A673 (cell line): ENCODE data around the gene LONRF3. TPM values are rescaled to one million over a fixed set of nuclear protein-coding genes. Genes with fewer than 3 reads are reported as not detected.

Source experiments
- BruUV-seq: library from RNA; stranded (reverse); fragments of 400-500 nt; replicated peaks from 2 replicates; lab custom pipeline; 2021; lab: Mats Ljungman, UMichigan
- CTCF ChIA-PET: fragments of 300-600 bp; sonication (Branson Sonifier 250); formaldehyde crosslinking; loops from one replicate; lab custom pipeline; 2022; ENCODE audit warnings: antibody characterized with exemption; lab: Charles Lee
- POLR2A ChIA-PET: fragments of 300-600 bp; sonication (Branson Sonifier 250); formaldehyde crosslinking; loops from one replicate; lab custom pipeline; 2022; ENCODE audit warnings: antibody characterized with exemption; ENCODE audit not compliant: low non-redundant PET; lab: Charles Lee
- DNase-seq: peaks from one replicate; pipeline ENCODE4 v3.0.0-alpha.2; 2015; ENCODE audit warnings: low spot score
- H3K27ac ChIP-seq: fragments of 200-600 bp; sonication (generic); 2 replicates; pipeline ENCODE4 v1.5.1; 2016; ENCODE audit warnings: mixed run types, low read depth, mild to moderate bottlenecking, mixed read lengths, antibody characterized with exemption, low read length; ENCODE audit not compliant: poor library complexity, severe bottlenecking
- H3K27me3 ChIP-seq: fragments of 200-600 bp; sonication (generic); replicated peaks from 2 replicates; pipeline ENCODE4 v1.6.1; 2017; ENCODE audit warnings: mixed run types, low read depth, mild to moderate bottlenecking, mixed read lengths, antibody characterized with exemption, low read length; ENCODE audit not compliant: insufficient read depth, poor library complexity
- H3K36me3 ChIP-seq: fragments of 200-600 bp; sonication (generic); 2 replicates; pipeline ENCODE4 v1.6.1; 2016; ENCODE audit warnings: mixed run types, mild to moderate bottlenecking, mixed read lengths, antibody characterized with exemption, low read length; ENCODE audit not compliant: insufficient read depth, poor library complexity, severe bottlenecking
- H3K4me1 ChIP-seq: fragments of 200-600 bp; sonication (generic); 2 replicates; pipeline ENCODE4 v1.6.1; 2017; ENCODE audit warnings: mixed run types, mild to moderate bottlenecking, mixed read lengths, antibody characterized with exemption, low read length; ENCODE audit not compliant: insufficient read depth, poor library complexity, severe bottlenecking
- H3K4me3 ChIP-seq: fragments of 200-600 bp; sonication (generic); 2 replicates; pipeline ENCODE4 v1.5.1; 2016; ENCODE audit warnings: low read depth, mixed run types, mild to moderate bottlenecking, mixed read lengths, low read length; ENCODE audit not compliant: poor library complexity, severe bottlenecking
- H3K9me3 ChIP-seq: fragments of 200-600 bp; sonication (generic); 2 replicates; pipeline ENCODE4 v1.6.1; 2016; ENCODE audit warnings: mixed run types, low read depth, mild to moderate bottlenecking, mixed read lengths, antibody characterized with exemption, low read length; ENCODE audit not compliant: poor library complexity, severe bottlenecking
- EZH2 ChIP-seq: fragments of 200-600 bp; sonication (generic); IDR thresholded peaks from 2 replicates; pipeline ENCODE4 v1.6.1; 2017; ENCODE audit warnings: borderline replicate concordance, low read depth, mild to moderate bottlenecking, mixed read lengths, antibody characterized with exemption, low read length; ENCODE audit not compliant: poor library complexity, severe bottlenecking
- intact Hi-C: fragments of 100-400 bp; cut with micrococcal nuclease; formaldehyde crosslinking; loops from one replicate; pipeline ENCODE4 v1.10.0; 2022; ENCODE audit not compliant: unreplicated experiment
- total RNA-seq: library from RNA; stranded (reverse); gene quantifications from 2 replicates; pipeline ENCODE4 v1.2.3, GENCODE V29; 2021
- TF ChIP-seq, protein P1 (sequence below): fragments of 300-800, 200-600 bp; sonication (generic); conservative IDR thresholded peaks from 2 replicates; pipeline ENCODE4 v1.5.1; 2017; ENCODE audit warnings: low read depth, mild to moderate bottlenecking, antibody characterized with exemption, low read length, moderate library complexity, mixed read lengths

LONRF3 gene
- total RNA-seq, 1 experiment from 2014 or later = 0.11 TPM

DNA sequence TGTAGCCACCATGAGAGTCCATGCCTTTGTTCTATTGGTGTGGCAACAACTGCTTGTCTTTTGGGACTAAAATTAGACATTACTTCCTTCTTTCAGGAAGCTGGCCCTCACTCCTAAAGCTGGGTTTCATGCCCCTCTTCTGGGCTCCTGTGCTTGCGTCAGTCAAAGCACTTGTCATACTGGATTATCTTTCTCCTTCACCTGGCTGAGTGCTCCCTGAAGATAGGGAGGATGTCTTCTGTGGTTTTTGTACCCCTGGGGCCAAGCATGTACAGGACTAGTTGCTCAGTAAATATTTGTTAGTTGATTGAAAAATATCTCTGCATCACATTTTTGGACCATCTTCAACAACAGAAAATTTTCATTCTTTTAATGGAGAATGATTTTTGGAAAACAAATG lies 26.1 kb upstream of the LONRF3 start:
- H3K4me1 ChIP-seq = no peaks in the 10 kb centered on the region
- H3K9me3 ChIP-seq = no peaks in the 10 kb centered on the region
- no TSS peak for BruUV-seq
- ChIA-PET CTCF (no interaction called here), POLR2A (no interaction called here)
- no peak for TF ChIP-seq EZH2
- TF ChIP-seq, protein P1, sequence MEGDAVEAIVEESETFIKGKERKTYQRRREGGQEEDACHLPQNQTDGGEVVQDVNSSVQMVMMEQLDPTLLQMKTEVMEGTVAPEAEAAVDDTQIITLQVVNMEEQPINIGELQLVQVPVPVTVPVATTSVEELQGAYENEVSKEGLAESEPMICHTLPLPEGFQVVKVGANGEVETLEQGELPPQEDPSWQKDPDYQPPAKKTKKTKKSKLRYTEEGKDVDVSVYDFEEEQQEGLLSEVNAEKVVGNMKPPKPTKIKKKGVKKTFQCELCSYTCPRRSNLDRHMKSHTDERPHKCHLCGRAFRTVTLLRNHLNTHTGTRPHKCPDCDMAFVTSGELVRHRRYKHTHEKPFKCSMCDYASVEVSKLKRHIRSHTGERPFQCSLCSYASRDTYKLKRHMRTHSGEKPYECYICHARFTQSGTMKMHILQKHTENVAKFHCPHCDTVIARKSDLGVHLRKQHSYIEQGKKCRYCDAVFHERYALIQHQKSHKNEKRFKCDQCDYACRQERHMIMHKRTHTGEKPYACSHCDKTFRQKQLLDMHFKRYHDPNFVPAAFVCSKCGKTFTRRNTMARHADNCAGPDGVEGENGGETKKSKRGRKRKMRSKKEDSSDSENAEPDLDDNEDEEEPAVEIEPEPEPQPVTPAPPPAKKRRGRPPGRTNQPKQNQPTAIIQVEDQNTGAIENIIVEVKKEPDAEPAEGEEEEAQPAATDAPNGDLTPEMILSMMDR = no peak
- DNase-seq = no peak
- no peak overlapping the region for H3K4me3 ChIP-seq
- H3K27me3 ChIP-seq = no peaks in the 10 kb centered on the region
- H3K36me3 ChIP-seq = no peaks in the 10 kb centered on the region
- H3K27ac ChIP-seq = no peak overlapping the region
- intact Hi-C loops = no loop called here

GRCh38 chrX:118961866-118962560 lies 12.4 kb upstream of the LONRF3 start:
- CTCF ChIA-PET = no interaction called here
- BruUV-seq = no TSS peak
- Histone ChIP-seq H3K4me3 (no peak overlapping the region), H3K4me1 (no peaks in the 10 kb centered on the region), H3K27me3 (no peaks in the 10 kb centered on the region), H3K9me3 (no peaks in the 10 kb centered on the region), H3K27ac (no peak overlapping the region), H3K36me3 (no peaks in the 10 kb centered on the region)
- no peak for DNase-seq
- no peak for TF ChIP-seq EZH2
- TF ChIP-seq, protein P1 = no peak
- POLR2A ChIA-PET = no interaction called here
- intact Hi-C loops = no loop called here

DNA sequence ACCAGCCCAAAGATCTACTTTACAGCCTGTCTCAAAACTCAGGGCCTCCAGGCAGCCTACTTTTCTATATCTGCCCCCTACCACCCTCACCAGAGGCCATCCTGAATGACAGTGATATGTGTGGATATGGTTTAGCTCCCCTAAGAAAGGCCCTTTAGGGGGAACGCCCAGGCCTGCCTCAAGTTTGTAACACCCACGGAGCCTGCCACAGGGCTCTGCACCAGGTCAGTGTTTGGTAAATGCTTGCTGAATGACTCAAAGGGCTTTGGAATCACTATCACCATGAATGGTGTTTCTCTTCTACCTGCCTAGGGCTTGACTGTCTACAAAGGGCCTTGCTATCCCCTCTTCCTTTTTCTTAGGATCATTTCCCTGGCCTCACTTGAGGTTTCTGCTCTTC lies 11.3 kb upstream of the LONRF3 start:
- Histone ChIP-seq H3K9me3 (no peaks in the 10 kb centered on the region), H3K27me3 (no peaks in the 10 kb centered on the region), H3K4me1 (no peaks in the 10 kb centered on the region), H3K36me3 (no peaks in the 10 kb centered on the region), H3K4me3 (no peak overlapping the region), H3K27ac (no peak overlapping the region)
- TF ChIP-seq, protein P1 = no peak
- TF ChIP-seq EZH2 = no peak
- no peak for DNase-seq
- CTCF ChIA-PET = no interaction called here
- BruUV-seq = no TSS peak
- intact Hi-C loops = no loop called here
- POLR2A ChIA-PET = no interaction called here
